ENCODE results near the gene FBLN5. TPM values are rescaled to one million over a fixed set of nuclear protein-coding genes. Genes with fewer than 3 reads are reported as not detected.

The FBLN5 gene
- total RNA-seq, 4 donors from 2014 or later: 77.7 to 186 (median 127) TPM

- Histone ChIP-seq H3K27me3 (no peaks in the 10 kb centered on the region), H3K36me3 (peaks cover 0 to 3% of the 10 kb centered on the region in 2 donors), H3K9me3 (no peaks in the 10 kb centered on the region), H3K4me3 (no peak overlapping the region), H3K4me1 (peaks cover 0 to 23% (median 8%) of the 10 kb centered on the region in 3 donors), H3K27ac (no peak overlapping the region)
- no peak for ATAC-seq
- TF ChIP-seq POLR2AphosphoS5 (IDR thresholded peaks at IDR 0.05) (no peak), POLR2A (IDR thresholded peaks at IDR 0.05) (no peak), EP300 (IDR thresholded peaks at IDR 0.05) (no peak), CTCF (IDR thresholded peaks at IDR 0.05) (no peak)
- WGBS, 2 donors (ENCODE audit: low coverage in 1 of 2): 60 to 95% methylated on average over 1 to 4 of the region's 5 CpGs
Observed at GRCh38 chr14:91927800-91928199, 19.7 kb downstream of the FBLN5 start.

GRCh38 chr14:91927191-91927590, 20.3 kb downstream of the FBLN5 start:
- no peak overlapping the region for H3K4me3 ChIP-seq
- no peak for ATAC-seq
- no peak for TF ChIP-seq EP300 (IDR thresholded peaks at IDR 0.05)
- TF ChIP-seq POLR2AphosphoS5 (IDR thresholded peaks at IDR 0.05): no peak
- no peak for TF ChIP-seq CTCF (IDR thresholded peaks at IDR 0.05)
- no peak for TF ChIP-seq POLR2A (IDR thresholded peaks at IDR 0.05)
- peaks cover 0 to 23% (median 8%) of the 10 kb centered on the region in 3 donors for H3K4me1 ChIP-seq
- no peaks in the 10 kb centered on the region for H3K27me3 ChIP-seq
- H3K36me3 ChIP-seq: peaks cover 0 to 3% of the 10 kb centered on the region in 2 donors
- no peaks in the 10 kb centered on the region for H3K9me3 ChIP-seq
- WGBS, 2 donors (ENCODE audit: low coverage in 1 of 2): 58 to 86% methylated on average over 1 to 3 of the region's 3 CpGs
- no peak overlapping the region for H3K27ac ChIP-seq

- Histone ChIP-seq H3K4me1 (peaks cover 0 to 25% (median 8%) of the 10 kb centered on the region in 3 donors), H3K4me3 (no peak overlapping the region), H3K27ac (peak overlapping the region in 1 of 4 donors; percentile 43), H3K27me3 (no peaks in the 10 kb centered on the region), H3K9me3 (no peaks in the 10 kb centered on the region), H3K36me3 (no peaks in the 10 kb centered on the region)
- no peak for ATAC-seq
- 82% methylated on average over 9 of the region's 17 CpGs; no CpG with 5 or more reads in 1 of the 2 donors for WGBS, 2 donors (ENCODE audit: low coverage in 1 of 2)
- TF ChIP-seq POLR2A (IDR thresholded peaks at IDR 0.05): no peak
- TF ChIP-seq CTCF (IDR thresholded peaks at IDR 0.05): no peak
Observed at GRCh38 chr14:91926131-91926890, 21.2 kb downstream of the FBLN5 start.

- Histone ChIP-seq H3K4me1 (peaks cover 0 to 31% (median 8%) of the 10 kb centered on the region in 3 donors), H3K27ac (peak overlapping the region in 1 of 4 donors; percentile 43), H3K4me3 (no peak overlapping the region), H3K9me3 (no peaks in the 10 kb centered on the region), H3K36me3 (no peaks in the 10 kb centered on the region), H3K27me3 (no peaks in the 10 kb centered on the region)
- WGBS, 2 donors (ENCODE audit: low coverage in 1 of 2): 86% methylated on average over 8 of the region's 10 CpGs; no CpG with 5 or more reads in 1 of the 2 donors
- TF ChIP-seq EP300 (IDR thresholded peaks at IDR 0.05) (no peak), CTCF (IDR thresholded peaks at IDR 0.05) (no peak), POLR2A (IDR thresholded peaks at IDR 0.05) (no peak), POLR2AphosphoS5 (IDR thresholded peaks at IDR 0.05) (no peak)
- ATAC-seq: no peak
Observed at GRCh38 chr14:91925727-91926121, 21.8 kb downstream of the FBLN5 start.
